HL-60 (cell line): ENCODE measurements around the gene OR10H5.

Experiments
- GABPA ChIP-seq: IDR thresholded peaks from 2 replicates; pipeline ENCODE4 v1.6.1; 2012; ENCODE audit warnings: low read depth
- POLR2AphosphoS5 ChIP-seq: IDR thresholded peaks from 2 replicates; pipeline ENCODE4 v1.6.1; 2012; ENCODE audit warnings: low read depth
- SPI1 ChIP-seq: IDR thresholded peaks from 2 replicates; pipeline ENCODE4 v1.6.1; 2012; ENCODE audit warnings: low read depth, mild to moderate bottlenecking, borderline replicate concordance
- TF ChIP-seq, protein P1 (sequence below): IDR thresholded peaks from 2 replicates; pipeline ENCODE4 v1.6.1; 2012; ENCODE audit warnings: low read depth; ENCODE audit not compliant: insufficient replicate concordance
- TF ChIP-seq, protein P2 (sequence below): IDR thresholded peaks from one replicate; pipeline ENCODE4 v1.5.1; 2011; ENCODE audit warnings: low read length, control low read depth, inconsistent platforms; ENCODE audit not compliant: insufficient read depth

DNA sequence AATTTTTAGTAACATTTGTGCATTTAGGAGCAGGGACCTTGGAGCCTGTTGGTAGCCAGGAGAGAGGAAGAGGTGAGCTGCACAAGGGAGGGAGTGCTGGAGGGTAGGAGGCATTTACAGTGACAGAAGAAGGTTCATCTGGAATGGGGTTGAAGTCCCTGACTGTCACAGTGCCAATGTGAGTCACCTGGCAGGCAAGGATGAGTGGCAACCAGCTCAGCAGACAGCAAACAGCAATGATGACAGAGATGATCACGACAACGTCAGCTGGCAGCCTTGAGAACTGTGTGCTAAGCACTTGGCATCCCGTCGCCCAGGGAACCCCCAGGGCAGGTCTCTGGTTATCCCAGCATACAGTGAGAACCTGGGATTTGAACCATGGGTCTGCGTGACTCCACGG, 2.6 kb downstream of the OR10H5 start:
- TF ChIP-seq, protein P1, sequence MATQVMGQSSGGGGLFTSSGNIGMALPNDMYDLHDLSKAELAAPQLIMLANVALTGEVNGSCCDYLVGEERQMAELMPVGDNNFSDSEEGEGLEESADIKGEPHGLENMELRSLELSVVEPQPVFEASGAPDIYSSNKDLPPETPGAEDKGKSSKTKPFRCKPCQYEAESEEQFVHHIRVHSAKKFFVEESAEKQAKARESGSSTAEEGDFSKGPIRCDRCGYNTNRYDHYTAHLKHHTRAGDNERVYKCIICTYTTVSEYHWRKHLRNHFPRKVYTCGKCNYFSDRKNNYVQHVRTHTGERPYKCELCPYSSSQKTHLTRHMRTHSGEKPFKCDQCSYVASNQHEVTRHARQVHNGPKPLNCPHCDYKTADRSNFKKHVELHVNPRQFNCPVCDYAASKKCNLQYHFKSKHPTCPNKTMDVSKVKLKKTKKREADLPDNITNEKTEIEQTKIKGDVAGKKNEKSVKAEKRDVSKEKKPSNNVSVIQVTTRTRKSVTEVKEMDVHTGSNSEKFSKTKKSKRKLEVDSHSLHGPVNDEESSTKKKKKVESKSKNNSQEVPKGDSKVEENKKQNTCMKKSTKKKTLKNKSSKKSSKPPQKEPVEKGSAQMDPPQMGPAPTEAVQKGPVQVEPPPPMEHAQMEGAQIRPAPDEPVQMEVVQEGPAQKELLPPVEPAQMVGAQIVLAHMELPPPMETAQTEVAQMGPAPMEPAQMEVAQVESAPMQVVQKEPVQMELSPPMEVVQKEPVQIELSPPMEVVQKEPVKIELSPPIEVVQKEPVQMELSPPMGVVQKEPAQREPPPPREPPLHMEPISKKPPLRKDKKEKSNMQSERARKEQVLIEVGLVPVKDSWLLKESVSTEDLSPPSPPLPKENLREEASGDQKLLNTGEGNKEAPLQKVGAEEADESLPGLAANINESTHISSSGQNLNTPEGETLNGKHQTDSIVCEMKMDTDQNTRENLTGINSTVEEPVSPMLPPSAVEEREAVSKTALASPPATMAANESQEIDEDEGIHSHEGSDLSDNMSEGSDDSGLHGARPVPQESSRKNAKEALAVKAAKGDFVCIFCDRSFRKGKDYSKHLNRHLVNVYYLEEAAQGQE, result no peak
- TF ChIP-seq, protein P2, sequence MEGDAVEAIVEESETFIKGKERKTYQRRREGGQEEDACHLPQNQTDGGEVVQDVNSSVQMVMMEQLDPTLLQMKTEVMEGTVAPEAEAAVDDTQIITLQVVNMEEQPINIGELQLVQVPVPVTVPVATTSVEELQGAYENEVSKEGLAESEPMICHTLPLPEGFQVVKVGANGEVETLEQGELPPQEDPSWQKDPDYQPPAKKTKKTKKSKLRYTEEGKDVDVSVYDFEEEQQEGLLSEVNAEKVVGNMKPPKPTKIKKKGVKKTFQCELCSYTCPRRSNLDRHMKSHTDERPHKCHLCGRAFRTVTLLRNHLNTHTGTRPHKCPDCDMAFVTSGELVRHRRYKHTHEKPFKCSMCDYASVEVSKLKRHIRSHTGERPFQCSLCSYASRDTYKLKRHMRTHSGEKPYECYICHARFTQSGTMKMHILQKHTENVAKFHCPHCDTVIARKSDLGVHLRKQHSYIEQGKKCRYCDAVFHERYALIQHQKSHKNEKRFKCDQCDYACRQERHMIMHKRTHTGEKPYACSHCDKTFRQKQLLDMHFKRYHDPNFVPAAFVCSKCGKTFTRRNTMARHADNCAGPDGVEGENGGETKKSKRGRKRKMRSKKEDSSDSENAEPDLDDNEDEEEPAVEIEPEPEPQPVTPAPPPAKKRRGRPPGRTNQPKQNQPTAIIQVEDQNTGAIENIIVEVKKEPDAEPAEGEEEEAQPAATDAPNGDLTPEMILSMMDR, result no peak
- TF ChIP-seq POLR2AphosphoS5 (no peak), SPI1 (no peak), GABPA (no peak)
